HepG2 (cell line): ENCODE measurements around the gene ZBTB45. TPM values are rescaled to one million over a fixed set of nuclear protein-coding genes. Genes with fewer than 3 reads are reported as not detected.

Source experiments
- ATAC-seq: fragments of 200-7000 bp; cut with Tn5 transposase; 3 replicates; pipeline ENCODE4 v1.9.1; 2020; ENCODE audit warnings: mild to moderate bottlenecking, moderate library complexity
- BruUV-seq: library from RNA; stranded (reverse); fragments of 400-500 nt; replicated peaks from 2 replicates; lab custom pipeline; 2021; lab: Mats Ljungman, UMichigan
- CTCF ChIA-PET: fragments of 300-600 bp; formaldehyde crosslinking; extraction: SDS; loops from one replicate; lab custom pipeline; 2021; ENCODE audit warnings: low total read pairs, inconsistent platforms, low intra/inter-chr PET ratio; lab: Yijun Ruan, JAX
- POLR2A ChIA-PET: fragments of 350-600 bp; sonication (Branson Sonifier 250); formaldehyde crosslinking; loops from one replicate; lab custom pipeline; 2020; ENCODE audit warnings: antibody characterized with exemption, inconsistent platforms; lab: Yijun Ruan, JAX
- DNase-seq: peaks from one replicate; pipeline ENCODE4 v3.0.0-alpha.2; 2015; ENCODE audit warnings: low spot score
- FAIRE-seq: peaks from 3 replicates; lab custom pipeline; 2011; peaks lifted over from hg19 to GRCh38; lab: Jason Lieb, UNC
- H2AFZ ChIP-seq: one replicate; pipeline ENCODE4 v1.6.1; 2011; ENCODE audit warnings: low read length, inconsistent platforms
- H3K27ac ChIP-seq: fragments of 300-600 bp; 3 replicates; pipeline ENCODE4 v1.8.0; 2011; ENCODE audit warnings: mixed run types, mild to moderate bottlenecking, mixed read lengths, low read length, inconsistent platforms; ENCODE audit not compliant: insufficient read depth; ENCODE audit errors: extremely low read length
- H3K27me3 ChIP-seq, 2 experiments: fragments of 200-600 bp in 1 of 2; 2 replicates in 1 of 2; 3 replicates in 1 of 2; pipeline versions ENCODE4 v1.6.0 to v1.8.0; 2011; ENCODE audit warnings: low read length in 2 of 2, mild to moderate bottlenecking in 2 of 2, moderate library complexity in 2 of 2, inconsistent platforms in 1 of 2; ENCODE audit not compliant: insufficient read depth in 2 of 2, control insufficient read depth in 1 of 2
- H3K36me3 ChIP-seq, 2 experiments: fragments of 200-600 bp in 1 of 2; replicated peaks in 1 of 2; 2 replicates in 1 of 2; 3 replicates in 1 of 2; pipeline versions ENCODE4 v1.5.1 to v1.8.0; 2011; ENCODE audit warnings: low read length in 2 of 2, inconsistent platforms in 1 of 2; ENCODE audit not compliant: insufficient read depth in 2 of 2, control insufficient read depth in 1 of 2
- H3K4me1 ChIP-seq: 2 replicates; pipeline ENCODE4 v1.5.1; 2012; ENCODE audit warnings: low read length, inconsistent platforms; ENCODE audit not compliant: insufficient read depth
- H3K4me2 ChIP-seq: 2 replicates; pipeline ENCODE4 v1.6.0; 2011; ENCODE audit warnings: low read depth, low read length, inconsistent platforms
- H3K4me3 ChIP-seq, 3 experiments: fragments of 200-600 bp in 1 of 3; sonication (generic), shearing (Covaris generic) in 1 of 3; replicated peaks in 1 of 3; 2 replicates each; pipeline ENCODE4 v1.5.1; 2011 to 2016; ENCODE audit warnings: low read length in 3 of 3, inconsistent platforms in 2 of 3, low read depth in 2 of 3, mild to moderate bottlenecking in 2 of 3, control low read depth in 1 of 3, mixed read lengths in 1 of 3; ENCODE audit not compliant: insufficient read depth in 1 of 3
- H3K79me2 ChIP-seq: one replicate; pipeline ENCODE4 v1.6.1; 2011; ENCODE audit warnings: low read length, inconsistent platforms; ENCODE audit not compliant: insufficient read depth
- H3K9ac ChIP-seq: 2 replicates; pipeline ENCODE4 v1.6.0; 2011; ENCODE audit warnings: mild to moderate bottlenecking, low read depth, low read length, inconsistent platforms; ENCODE audit not compliant: insufficient read depth
- H3K9me3 ChIP-seq: 2 replicates; pipeline ENCODE4 v1.5.1; 2012; ENCODE audit warnings: mild to moderate bottlenecking, low read length
- H4K20me1 ChIP-seq: 2 replicates; pipeline ENCODE4 v1.6.0; 2011; ENCODE audit warnings: inconsistent platforms, mild to moderate bottlenecking, low read length, moderate library complexity; ENCODE audit not compliant: insufficient read depth
- DNMT1 ChIP-seq: sonication (generic); formaldehyde crosslinking; IDR thresholded peaks from 2 replicates; pipeline ENCODE4 v1.5.1; 2020; ENCODE audit warnings: mild to moderate bottlenecking, missing genetic modification reagents
- FOXK1 ChIP-seq: sonication (generic); formaldehyde crosslinking; IDR thresholded peaks from 2 replicates; pipeline ENCODE4 v1.4.0; 2020; ENCODE audit warnings: low read depth, missing genetic modification reagents, borderline replicate concordance
- MXI1 ChIP-seq: IDR thresholded peaks from 3 replicates; pipeline ENCODE4 v1.6.1; 2012; ENCODE audit warnings: low read depth, low read length, inconsistent platforms, borderline replicate concordance
- PAF1 ChIP-seq: IDR thresholded peaks from 2 replicates; pipeline ENCODE4 v1.6.1; 2016; ENCODE audit warnings: missing genetic modification reagents, missing compliant biosample characterization
- PRPF4 ChIP-seq: fragments of 200-400 bp; formaldehyde crosslinking; IDR thresholded peaks from 2 replicates; pipeline ENCODE4 v1.6.1; 2016; ENCODE audit warnings: low read length, low read depth; ENCODE audit not compliant: poor library complexity, severe bottlenecking
- SIX4 ChIP-seq: sonication (generic); formaldehyde crosslinking; IDR thresholded peaks from 2 replicates; pipeline ENCODE4 v1.4.0; 2020; ENCODE audit warnings: missing genetic modification reagents
- TRIM22 ChIP-seq: fragments of 450-650 bp; IDR thresholded peaks from 2 replicates; pipeline ENCODE4 v1.6.1; 2017
- ZBTB34 ChIP-seq: sonication (generic); formaldehyde crosslinking; IDR thresholded peaks from 2 replicates; pipeline ENCODE4 v1.8.0; 2022; ENCODE audit warnings: mild to moderate bottlenecking, missing genetic modification reagents
- ZBTB42 ChIP-seq: sonication (generic); formaldehyde crosslinking; IDR thresholded peaks from 2 replicates; pipeline ENCODE4 v1.5.0; 2020; ENCODE audit warnings: mild to moderate bottlenecking, missing genetic modification reagents
- ZNF160 ChIP-seq: sonication (generic); formaldehyde crosslinking; IDR thresholded peaks from 2 replicates; pipeline ENCODE4 v1.8.0; 2022; ENCODE audit warnings: mild to moderate bottlenecking, inconsistent platforms, missing genetic modification reagents
- ZNF274 ChIP-seq: sonication (generic); formaldehyde crosslinking; IDR thresholded peaks from 2 replicates; pipeline ENCODE4 v1.5.1; 2020; ENCODE audit warnings: mild to moderate bottlenecking, missing genetic modification reagents
- ZNF335 ChIP-seq: sonication (generic); formaldehyde crosslinking; IDR thresholded peaks from 2 replicates; pipeline ENCODE4 v1.4.0; 2020; ENCODE audit warnings: missing genetic modification reagents
- ZNF543 ChIP-seq: sonication (generic); formaldehyde crosslinking; IDR thresholded peaks from 2 replicates; pipeline ENCODE4 v1.4.0; 2020; ENCODE audit warnings: mild to moderate bottlenecking, missing genetic modification reagents
- ZNF768 ChIP-seq: sonication (generic); formaldehyde crosslinking; IDR thresholded peaks from 2 replicates; pipeline ENCODE4 v1.4.0; 2020; ENCODE audit warnings: missing genetic modification reagents
- ZNF777 ChIP-seq: sonication (generic); formaldehyde crosslinking; IDR thresholded peaks from 2 replicates; pipeline ENCODE4 v1.4.0; 2020; ENCODE audit warnings: missing genetic modification reagents
- ZNF839 ChIP-seq: sonication (generic); formaldehyde crosslinking; IDR thresholded peaks from 2 replicates; pipeline ENCODE4 v1.4.0; 2020; ENCODE audit warnings: missing genetic modification reagents, mild to moderate bottlenecking, borderline replicate concordance
- WGBS: methylation state at CpG from one replicate; pipeline ENCODE4 v1.1.6; 2017; ENCODE audit warnings: low lambda C conversion rate; 5-methylcytosine and 5-hydroxymethylcytosine counted together
- in situ Hi-C: cut with HindIII; loops from 2 replicates; pipeline ENCODE4 v1.10.0; 2017; ENCODE audit warnings: low pct_unique_long_range_greater_than_20kb; ENCODE audit not compliant: extremely low pct_ligation_motif_present
- intact Hi-C: fragments of 100-400 bp; cut with micrococcal nuclease; formaldehyde crosslinking; loops from one replicate; pipeline ENCODE4 v1.10.0; 2022; ENCODE audit not compliant: unreplicated experiment
- polyA plus RNA-seq, 8 experiments: library from polyadenylated mRNA; depleted of rRNA in 3 of 8; stranded (reverse) in 7 of 8; unstranded in 1 of 8; fragments of >200 nt; fragmentation: Illumina TruSeq in 4 of 8; extraction: Trizol in 4 of 8; gene quantifications; 2 replicates each; pipeline versions ENCODE4 v1.2.1 to v1.2.3, GENCODE V29; 2011 to 2016; ENCODE audit warnings: low read depth in 4 of 8, missing spikeins in 1 of 8, mixed read lengths in 1 of 8; ENCODE audit not compliant: insufficient read depth in 1 of 8
- total RNA-seq, 5 experiments: library from RNA; depleted of rRNA; stranded (reverse); fragments of >200 nt; fragmentation: Illumina TruSeq; extraction: Trizol; gene quantifications; 2 replicates each; pipeline ENCODE4 v1.2.3, GENCODE V29; 2016; ENCODE audit warnings: low read depth in 1 of 5
- TF ChIP-seq, protein P1 (sequence below): sonication (generic); formaldehyde crosslinking; IDR thresholded peaks from 2 replicates; pipeline ENCODE4 v1.4.0; 2020; ENCODE audit warnings: mild to moderate bottlenecking, missing genetic modification reagents, borderline replicate concordance

Gene ZBTB45
- total and polyA plus RNA-seq, 2 of the 13 experiments (the other 11 are each of a cell fraction or from before 2014, with no cell fraction given), result 3.0 to 3.7 TPM

- Histone ChIP-seq H4K20me1 (no peaks in the 10 kb centered on the region), H3K9ac (peak overlapping the region; percentile 70), H2AFZ (no peak overlapping the region), H3K36me3 (no peaks in the 10 kb centered on the region), H3K4me2 (peak overlapping the region; percentile 81), H3K4me1 (peaks cover 37% of the 10 kb centered on the region), H3K4me3 (peak overlapping the region; percentile 58 to 87 (median 74)), H3K27ac (peak overlapping the region; percentile 46), H3K27me3 (no peaks in the 10 kb centered on the region; a peak in 1 of 5 replicates), H3K9me3 (no peaks in the 10 kb centered on the region), H3K79me2 (peaks cover 17% of the 10 kb centered on the region)
- CTCF ChIA-PET, result no interaction called here
- BruUV-seq, result TSS peak; percentile 79
- DNase-seq (no peak), ATAC-seq (peak; percentile 16), FAIRE-seq (no peak)
- intact Hi-C loops, result loop anchor here (2.0 kb wide), 1 partner anchor 20 kb away; the partner anchor contains the start of gene ZBTB45
- POLR2A ChIA-PET, result interaction anchor here (1.2 to 3.6 kb wide), 5 partner anchors 13 to 136 kb away, joined by 3 to 44 read pairs (median 6); partner anchors contain the start of genes RPS5, SLC27A5, ZBTB45 and ZNF497
- in situ Hi-C loops, result no loop called here
- WGBS, result 43% methylated on average over 11 of the region's 22 CpGs
- TF ChIP-seq ZBTB42 (CRISPR knock-in tag) (no peak), ZNF274 (CRISPR knock-in tag) (0 out of 2 replicates have a peak, but pooled peaks have one; percentile 11), PRPF4 (no peak), ZNF335 (CRISPR knock-in tag) (no peak), ZNF543 (CRISPR knock-in tag) (peak; percentile 94), MXI1 (no peak), PAF1 (CRISPR knock-in tag) (no peak), ZNF839 (0 out of 2 replicates have a peak, but pooled peaks have one; percentile 57), ZBTB34 (CRISPR knock-in tag) (no peak), ZNF768 (peak; percentile 82; the same call in 1 of the 2 replicates), SIX4 (CRISPR knock-in tag) (no peak), ZNF160 (CRISPR knock-in tag) (peak; percentile 9; the same call in 1 of the 2 replicates), TRIM22 (no peak), DNMT1 (0 out of 2 replicates have a peak, but pooled peaks have one; percentile 43), FOXK1 (CRISPR knock-in tag) (no peak), ZNF777 (CRISPR knock-in tag) (peak; percentile 46; the same call in 1 of the 2 replicates)
- TF ChIP-seq, protein P1, sequence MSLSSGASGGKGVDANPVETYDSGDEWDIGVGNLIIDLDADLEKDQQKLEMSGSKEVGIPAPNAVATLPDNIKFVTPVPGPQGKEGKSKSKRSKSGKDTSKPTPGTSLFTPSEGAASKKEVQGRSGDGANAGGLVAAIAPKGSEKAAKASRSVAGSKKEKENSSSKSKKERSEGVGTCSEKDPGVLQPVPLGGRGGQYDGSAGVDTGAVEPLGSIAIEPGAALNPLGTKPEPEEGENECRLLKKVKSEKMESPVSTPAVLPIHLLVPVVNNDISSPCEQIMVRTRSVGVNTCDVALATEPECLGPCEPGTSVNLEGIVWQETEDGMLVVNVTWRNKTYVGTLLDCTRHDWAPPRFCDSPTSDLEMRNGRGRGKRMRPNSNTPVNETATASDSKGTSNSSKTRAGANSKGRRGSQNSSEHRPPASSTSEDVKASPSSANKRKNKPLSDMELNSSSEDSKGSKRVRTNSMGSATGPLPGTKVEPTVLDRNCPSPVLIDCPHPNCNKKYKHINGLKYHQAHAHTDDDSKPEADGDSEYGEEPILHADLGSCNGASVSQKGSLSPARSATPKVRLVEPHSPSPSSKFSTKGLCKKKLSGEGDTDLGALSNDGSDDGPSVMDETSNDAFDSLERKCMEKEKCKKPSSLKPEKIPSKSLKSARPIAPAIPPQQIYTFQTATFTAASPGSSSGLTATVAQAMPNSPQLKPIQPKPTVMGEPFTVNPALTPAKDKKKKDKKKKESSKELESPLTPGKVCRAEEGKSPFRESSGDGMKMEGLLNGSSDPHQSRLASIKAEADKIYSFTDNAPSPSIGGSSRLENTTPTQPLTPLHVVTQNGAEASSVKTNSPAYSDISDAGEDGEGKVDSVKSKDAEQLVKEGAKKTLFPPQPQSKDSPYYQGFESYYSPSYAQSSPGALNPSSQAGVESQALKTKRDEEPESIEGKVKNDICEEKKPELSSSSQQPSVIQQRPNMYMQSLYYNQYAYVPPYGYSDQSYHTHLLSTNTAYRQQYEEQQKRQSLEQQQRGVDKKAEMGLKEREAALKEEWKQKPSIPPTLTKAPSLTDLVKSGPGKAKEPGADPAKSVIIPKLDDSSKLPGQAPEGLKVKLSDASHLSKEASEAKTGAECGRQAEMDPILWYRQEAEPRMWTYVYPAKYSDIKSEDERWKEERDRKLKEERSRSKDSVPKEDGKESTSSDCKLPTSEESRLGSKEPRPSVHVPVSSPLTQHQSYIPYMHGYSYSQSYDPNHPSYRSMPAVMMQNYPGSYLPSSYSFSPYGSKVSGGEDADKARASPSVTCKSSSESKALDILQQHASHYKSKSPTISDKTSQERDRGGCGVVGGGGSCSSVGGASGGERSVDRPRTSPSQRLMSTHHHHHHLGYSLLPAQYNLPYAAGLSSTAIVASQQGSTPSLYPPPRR (CRISPR knock-in tag), result no peak
Observed at GRCh38 chr19:58498316-58499020, 21.1 kb downstream of the ZBTB45 start.
